GM23338 (cell line): Measurements from ENCODE around the gene KIF19. TPM values are rescaled to one million over a fixed set of nuclear protein-coding genes. Genes with fewer than 3 reads are reported as not detected.

Experiments used
- ATAC-seq: fragments of 200-7000 bp; cut with Tn5 transposase; 3 replicates; pipeline ENCODE4 v1.9.1; 2020
- DNase-seq: peaks from one replicate; pipeline ENCODE4 v3.0.0-alpha.2; 2015; ENCODE audit warnings: low spot score
- H2AFZ ChIP-seq: fragments of 200-600 bp; sonication (generic); 2 replicates; pipeline ENCODE4 v1.8.0; 2016; ENCODE audit warnings: antibody characterized with exemption, mild to moderate bottlenecking, moderate library complexity
- H3F3A ChIP-seq: fragments of 200-600 bp; sonication (generic); replicated peaks from 2 replicates; pipeline ENCODE4 v1.8.0; 2017; ENCODE audit warnings: antibody characterized with exemption, mixed run types, low read depth
- H3K27ac ChIP-seq: fragments of 200-600 bp; sonication (generic); 2 replicates; pipeline ENCODE4 v1.6.1; 2016; ENCODE audit warnings: low read depth
- H3K27me3 ChIP-seq: fragments of 200-600 bp; sonication (generic); 2 replicates; pipeline ENCODE4 v1.8.0; 2016; ENCODE audit warnings: mild to moderate bottlenecking, mixed run types, moderate library complexity; ENCODE audit not compliant: insufficient read depth
- H3K36me3 ChIP-seq: fragments of 200-600 bp; sonication (generic); 2 replicates; pipeline ENCODE4 v1.8.0; 2016; ENCODE audit warnings: mild to moderate bottlenecking; ENCODE audit not compliant: insufficient read depth
- H3K4me1 ChIP-seq: fragments of 200-600 bp; sonication (generic); 2 replicates; pipeline ENCODE4 v1.8.0; 2016; ENCODE audit warnings: mild to moderate bottlenecking, moderate library complexity; ENCODE audit not compliant: insufficient read depth
- H3K4me2 ChIP-seq: fragments of 200-600 bp; sonication (generic); 2 replicates; pipeline ENCODE4 v1.7.1; 2017; ENCODE audit warnings: mixed run types
- H3K4me3 ChIP-seq: fragments of 200-600 bp; sonication (generic); 2 replicates; pipeline ENCODE4 v1.6.1; 2016; ENCODE audit warnings: mixed run types
- H3K79me2 ChIP-seq: fragments of 200-600 bp; sonication (generic); replicated peaks from 2 replicates; pipeline ENCODE4 v1.8.0; 2017; ENCODE audit warnings: mild to moderate bottlenecking; ENCODE audit not compliant: insufficient read depth
- H3K9me2 ChIP-seq: fragments of 200-600 bp; sonication (generic); 2 replicates; pipeline ENCODE4 v1.8.0; 2017; ENCODE audit not compliant: insufficient read depth
- H4K20me1 ChIP-seq: fragments of 200-600 bp; sonication (generic); replicated peaks from 2 replicates; pipeline ENCODE4 v1.8.0; 2017; ENCODE audit warnings: mild to moderate bottlenecking; ENCODE audit not compliant: insufficient read depth
- H3K27ac Mint-ChIP-seq: 2 replicates; pipeline ENCODE4 v1.8.0; 2020; ENCODE audit warnings: inconsistent platforms, mild to moderate bottlenecking, moderate library complexity, mixed read lengths
- H3K27me3 Mint-ChIP-seq: 3 replicates; pipeline ENCODE4 v1.8.0; 2022; ENCODE audit warnings: low read depth, mild to moderate bottlenecking, moderate library complexity, mixed read lengths, inconsistent platforms; ENCODE audit not compliant: insufficient read depth, poor library complexity
- H3K36me3 Mint-ChIP-seq: 3 replicates; pipeline ENCODE4 v1.8.0; 2021; ENCODE audit warnings: low read depth, mild to moderate bottlenecking, inconsistent platforms, moderate library complexity, mixed read lengths
- H3K4me1 Mint-ChIP-seq: 3 replicates; pipeline ENCODE4 v1.8.0; 2020; ENCODE audit warnings: mild to moderate bottlenecking, inconsistent platforms, mixed read lengths
- H3K4me3 Mint-ChIP-seq: 3 replicates; pipeline ENCODE4 v1.8.0; 2021; ENCODE audit warnings: moderate library complexity, mild to moderate bottlenecking, inconsistent platforms, mixed read lengths
- H3K9me3 Mint-ChIP-seq: 3 replicates; pipeline ENCODE4 v1.8.0; 2020; ENCODE audit warnings: moderate library complexity, mild to moderate bottlenecking, inconsistent platforms, mixed read lengths
- CREB1 ChIP-seq: fragments of 250-450 bp; sonication (Bioruptor Pico); IDR thresholded peaks from 2 replicates; pipeline ENCODE4 v1.5.0; 2020; ENCODE audit warnings: low read depth, mild to moderate bottlenecking, moderate library complexity
- EZH2 ChIP-seq: fragments of 200-600 bp; sonication (generic); IDR thresholded peaks from one replicate; pipeline ENCODE4 v1.8.0; 2017; ENCODE audit warnings: antibody characterized with exemption, mild to moderate bottlenecking, low read depth; ENCODE audit not compliant: unreplicated experiment
- EZH2phosphoT487 ChIP-seq: fragments of 200-600 bp; sonication (generic); IDR thresholded peaks from one replicate; pipeline ENCODE4 v1.8.1; 2018; ENCODE audit warnings: antibody characterized with exemption; ENCODE audit not compliant: unreplicated experiment
- JUNB ChIP-seq: IDR thresholded peaks from one replicate; pipeline ENCODE4 v1.6.1; 2016; ENCODE audit warnings: antibody characterized with exemption; ENCODE audit not compliant: unreplicated experiment
- NANOG ChIP-seq: IDR thresholded peaks from 2 replicates; pipeline ENCODE4 v1.6.1; 2016; ENCODE audit warnings: antibody characterized with exemption, borderline replicate concordance
- POLR2AphosphoS5 ChIP-seq: IDR thresholded peaks from 2 replicates; pipeline ENCODE4 v1.6.1; 2016; ENCODE audit warnings: antibody characterized with exemption, low read depth
- STAT1 ChIP-seq: IDR thresholded peaks from one replicate; pipeline ENCODE4 v1.6.1; 2016; ENCODE audit warnings: antibody characterized with exemption; ENCODE audit not compliant: unreplicated experiment
- ZNF114 ChIP-seq: fragments of 250-450 bp; sonication (Bioruptor Pico); IDR thresholded peaks from 2 replicates; pipeline ENCODE4 v1.5.0; 2020; ENCODE audit warnings: mild to moderate bottlenecking, moderate library complexity
- ZNF331 ChIP-seq: fragments of 250-450 bp; sonication (Bioruptor Pico); IDR thresholded peaks from 2 replicates; pipeline ENCODE4 v1.5.0; 2020; ENCODE audit warnings: low read depth, mild to moderate bottlenecking, moderate library complexity
- polyA plus RNA-seq: library from polyadenylated mRNA; unstranded; fragments of >200 nt; fragmentation: Nextera tagmentation; extraction: Ambion mirVana; gene quantifications from 2 replicates; pipeline ENCODE4 v1.2.1, GENCODE V29; 2016
- total RNA-seq: library from RNA; depleted of rRNA; stranded (reverse); fragments of >200 nt; shearing (Covaris generic); gene quantifications from 2 replicates; pipeline ENCODE4 v1.2.3, GENCODE V29; 2014
- TF ChIP-seq, protein P1 (sequence below): IDR thresholded peaks from one replicate; pipeline ENCODE4 v1.6.1; 2018; ENCODE audit warnings: antibody characterized with exemption; ENCODE audit not compliant: unreplicated experiment
- TF ChIP-seq, protein P2 (sequence below), 2 experiments: fragments of 200-600 bp in 1 of 2; sonication (generic) in 1 of 2; conservative IDR thresholded peaks; 2 replicates each; pipeline versions ENCODE4 v1.5.1 to v1.6.1; 2016 to 2017; ENCODE audit warnings: antibody characterized with exemption in 2 of 2, low read depth in 2 of 2, mild to moderate bottlenecking in 2 of 2, moderate library complexity in 1 of 2
- TF ChIP-seq, protein P3 (sequence below): fragments of 250-450 bp; sonication (Bioruptor Pico); IDR thresholded peaks from 2 replicates; pipeline ENCODE4 v1.5.0; 2020; ENCODE audit warnings: mild to moderate bottlenecking, moderate library complexity
- TF ChIP-seq, protein P4 (sequence below): IDR thresholded peaks from 2 replicates; pipeline ENCODE4 v1.6.1; 2016; ENCODE audit warnings: antibody characterized with exemption

The KIF19 gene
- total and polyA plus RNA-seq, 2 experiments from 2014 or later: 0.35 to 0.36 TPM

DNA sequence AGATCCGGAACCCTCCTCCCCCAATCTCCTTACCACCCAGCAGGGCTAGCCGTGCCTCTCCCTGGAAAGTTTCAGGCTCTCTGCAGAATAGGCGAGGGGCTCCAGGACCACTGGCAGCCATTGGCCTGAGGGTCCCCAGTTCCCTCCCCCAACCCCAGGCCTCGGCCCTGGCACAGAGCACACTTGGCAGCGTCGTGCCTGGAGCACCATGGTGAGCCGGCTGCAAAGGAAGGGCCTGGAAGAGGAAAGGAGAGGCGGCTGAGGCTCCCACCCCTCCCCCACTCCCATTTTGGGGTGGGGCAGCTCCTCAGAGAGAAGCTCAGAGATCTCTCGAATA lies 36.0 kb downstream of the KIF19 start:
- no peaks in the 10 kb centered on the region for H3K9me2 ChIP-seq
- no peak for TF ChIP-seq ZNF331 (CRISPR knock-in tag)
- TF ChIP-seq STAT1: no peak
- TF ChIP-seq, protein P1, sequence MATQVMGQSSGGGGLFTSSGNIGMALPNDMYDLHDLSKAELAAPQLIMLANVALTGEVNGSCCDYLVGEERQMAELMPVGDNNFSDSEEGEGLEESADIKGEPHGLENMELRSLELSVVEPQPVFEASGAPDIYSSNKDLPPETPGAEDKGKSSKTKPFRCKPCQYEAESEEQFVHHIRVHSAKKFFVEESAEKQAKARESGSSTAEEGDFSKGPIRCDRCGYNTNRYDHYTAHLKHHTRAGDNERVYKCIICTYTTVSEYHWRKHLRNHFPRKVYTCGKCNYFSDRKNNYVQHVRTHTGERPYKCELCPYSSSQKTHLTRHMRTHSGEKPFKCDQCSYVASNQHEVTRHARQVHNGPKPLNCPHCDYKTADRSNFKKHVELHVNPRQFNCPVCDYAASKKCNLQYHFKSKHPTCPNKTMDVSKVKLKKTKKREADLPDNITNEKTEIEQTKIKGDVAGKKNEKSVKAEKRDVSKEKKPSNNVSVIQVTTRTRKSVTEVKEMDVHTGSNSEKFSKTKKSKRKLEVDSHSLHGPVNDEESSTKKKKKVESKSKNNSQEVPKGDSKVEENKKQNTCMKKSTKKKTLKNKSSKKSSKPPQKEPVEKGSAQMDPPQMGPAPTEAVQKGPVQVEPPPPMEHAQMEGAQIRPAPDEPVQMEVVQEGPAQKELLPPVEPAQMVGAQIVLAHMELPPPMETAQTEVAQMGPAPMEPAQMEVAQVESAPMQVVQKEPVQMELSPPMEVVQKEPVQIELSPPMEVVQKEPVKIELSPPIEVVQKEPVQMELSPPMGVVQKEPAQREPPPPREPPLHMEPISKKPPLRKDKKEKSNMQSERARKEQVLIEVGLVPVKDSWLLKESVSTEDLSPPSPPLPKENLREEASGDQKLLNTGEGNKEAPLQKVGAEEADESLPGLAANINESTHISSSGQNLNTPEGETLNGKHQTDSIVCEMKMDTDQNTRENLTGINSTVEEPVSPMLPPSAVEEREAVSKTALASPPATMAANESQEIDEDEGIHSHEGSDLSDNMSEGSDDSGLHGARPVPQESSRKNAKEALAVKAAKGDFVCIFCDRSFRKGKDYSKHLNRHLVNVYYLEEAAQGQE: no peak
- TF ChIP-seq POLR2AphosphoS5: no peak
- no peak for TF ChIP-seq NANOG
- TF ChIP-seq, protein P2, sequence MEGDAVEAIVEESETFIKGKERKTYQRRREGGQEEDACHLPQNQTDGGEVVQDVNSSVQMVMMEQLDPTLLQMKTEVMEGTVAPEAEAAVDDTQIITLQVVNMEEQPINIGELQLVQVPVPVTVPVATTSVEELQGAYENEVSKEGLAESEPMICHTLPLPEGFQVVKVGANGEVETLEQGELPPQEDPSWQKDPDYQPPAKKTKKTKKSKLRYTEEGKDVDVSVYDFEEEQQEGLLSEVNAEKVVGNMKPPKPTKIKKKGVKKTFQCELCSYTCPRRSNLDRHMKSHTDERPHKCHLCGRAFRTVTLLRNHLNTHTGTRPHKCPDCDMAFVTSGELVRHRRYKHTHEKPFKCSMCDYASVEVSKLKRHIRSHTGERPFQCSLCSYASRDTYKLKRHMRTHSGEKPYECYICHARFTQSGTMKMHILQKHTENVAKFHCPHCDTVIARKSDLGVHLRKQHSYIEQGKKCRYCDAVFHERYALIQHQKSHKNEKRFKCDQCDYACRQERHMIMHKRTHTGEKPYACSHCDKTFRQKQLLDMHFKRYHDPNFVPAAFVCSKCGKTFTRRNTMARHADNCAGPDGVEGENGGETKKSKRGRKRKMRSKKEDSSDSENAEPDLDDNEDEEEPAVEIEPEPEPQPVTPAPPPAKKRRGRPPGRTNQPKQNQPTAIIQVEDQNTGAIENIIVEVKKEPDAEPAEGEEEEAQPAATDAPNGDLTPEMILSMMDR (conservative IDR thresholded peaks at IDR 0.05; ENCODE audit: low read depth in 2 of 2): no peak
- TF ChIP-seq, protein P3, sequence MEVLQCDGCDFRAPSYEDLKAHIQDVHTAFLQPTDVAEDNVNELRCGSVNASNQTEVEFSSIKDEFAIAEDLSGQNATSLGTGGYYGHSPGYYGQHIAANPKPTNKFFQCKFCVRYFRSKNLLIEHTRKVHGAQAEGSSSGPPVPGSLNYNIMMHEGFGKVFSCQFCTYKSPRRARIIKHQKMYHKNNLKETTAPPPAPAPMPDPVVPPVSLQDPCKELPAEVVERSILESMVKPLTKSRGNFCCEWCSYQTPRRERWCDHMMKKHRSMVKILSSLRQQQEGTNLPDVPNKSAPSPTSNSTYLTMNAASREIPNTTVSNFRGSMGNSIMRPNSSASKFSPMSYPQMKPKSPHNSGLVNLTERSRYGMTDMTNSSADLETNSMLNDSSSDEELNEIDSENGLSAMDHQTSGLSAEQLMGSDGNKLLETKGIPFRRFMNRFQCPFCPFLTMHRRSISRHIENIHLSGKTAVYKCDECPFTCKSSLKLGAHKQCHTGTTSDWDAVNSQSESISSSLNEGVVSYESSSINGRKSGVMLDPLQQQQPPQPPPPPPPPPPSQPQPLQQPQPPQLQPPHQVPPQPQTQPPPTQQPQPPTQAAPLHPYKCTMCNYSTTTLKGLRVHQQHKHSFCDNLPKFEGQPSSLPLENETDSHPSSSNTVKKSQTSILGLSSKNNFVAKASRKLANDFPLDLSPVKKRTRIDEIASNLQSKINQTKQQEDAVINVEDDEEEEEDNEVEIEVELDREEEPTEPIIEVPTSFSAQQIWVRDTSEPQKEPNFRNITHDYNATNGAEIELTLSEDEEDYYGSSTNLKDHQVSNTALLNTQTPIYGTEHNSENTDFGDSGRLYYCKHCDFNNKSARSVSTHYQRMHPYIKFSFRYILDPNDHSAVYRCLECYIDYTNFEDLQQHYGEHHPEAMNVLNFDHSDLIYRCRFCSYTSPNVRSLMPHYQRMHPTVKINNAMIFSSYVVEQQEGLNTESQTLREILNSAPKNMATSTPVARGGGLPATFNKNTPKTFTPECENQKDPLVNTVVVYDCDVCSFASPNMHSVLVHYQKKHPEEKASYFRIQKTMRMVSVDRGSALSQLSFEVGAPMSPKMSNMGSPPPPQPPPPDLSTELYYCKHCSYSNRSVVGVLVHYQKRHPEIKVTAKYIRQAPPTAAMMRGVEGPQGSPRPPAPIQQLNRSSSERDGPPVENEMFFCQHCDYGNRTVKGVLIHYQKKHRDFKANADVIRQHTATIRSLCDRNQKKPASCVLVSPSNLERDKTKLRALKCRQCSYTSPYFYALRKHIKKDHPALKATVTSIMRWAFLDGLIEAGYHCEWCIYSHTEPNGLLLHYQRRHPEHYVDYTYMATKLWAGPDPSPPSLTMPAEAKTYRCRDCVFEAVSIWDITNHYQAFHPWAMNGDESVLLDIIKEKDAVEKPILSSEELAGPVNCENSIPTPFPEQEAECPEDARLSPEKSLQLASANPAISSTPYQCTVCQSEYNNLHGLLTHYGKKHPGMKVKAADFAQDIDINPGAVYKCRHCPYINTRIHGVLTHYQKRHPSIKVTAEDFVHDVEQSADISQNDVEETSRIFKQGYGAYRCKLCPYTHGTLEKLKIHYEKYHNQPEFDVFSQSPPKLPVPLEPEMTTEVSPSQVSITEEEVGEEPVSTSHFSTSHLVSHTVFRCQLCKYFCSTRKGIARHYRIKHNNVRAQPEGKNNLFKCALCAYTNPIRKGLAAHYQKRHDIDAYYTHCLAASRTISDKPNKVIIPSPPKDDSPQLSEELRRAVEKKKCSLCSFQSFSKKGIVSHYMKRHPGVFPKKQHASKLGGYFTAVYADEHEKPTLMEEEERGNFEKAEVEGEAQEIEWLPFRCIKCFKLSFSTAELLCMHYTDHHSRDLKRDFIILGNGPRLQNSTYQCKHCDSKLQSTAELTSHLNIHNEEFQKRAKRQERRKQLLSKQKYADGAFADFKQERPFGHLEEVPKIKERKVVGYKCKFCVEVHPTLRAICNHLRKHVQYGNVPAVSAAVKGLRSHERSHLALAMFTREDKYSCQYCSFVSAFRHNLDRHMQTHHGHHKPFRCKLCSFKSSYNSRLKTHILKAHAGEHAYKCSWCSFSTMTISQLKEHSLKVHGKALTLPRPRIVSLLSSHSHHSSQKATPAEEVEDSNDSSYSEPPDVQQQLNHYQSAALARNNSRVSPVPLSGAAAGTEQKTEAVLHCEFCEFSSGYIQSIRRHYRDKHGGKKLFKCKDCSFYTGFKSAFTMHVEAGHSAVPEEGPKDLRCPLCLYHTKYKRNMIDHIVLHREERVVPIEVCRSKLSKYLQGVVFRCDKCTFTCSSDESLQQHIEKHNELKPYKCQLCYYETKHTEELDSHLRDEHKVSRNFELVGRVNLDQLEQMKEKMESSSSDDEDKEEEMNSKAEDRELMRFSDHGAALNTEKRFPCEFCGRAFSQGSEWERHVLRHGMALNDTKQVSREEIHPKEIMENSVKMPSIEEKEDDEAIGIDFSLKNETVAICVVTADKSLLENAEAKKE: no peak
- TF ChIP-seq, protein P4, sequence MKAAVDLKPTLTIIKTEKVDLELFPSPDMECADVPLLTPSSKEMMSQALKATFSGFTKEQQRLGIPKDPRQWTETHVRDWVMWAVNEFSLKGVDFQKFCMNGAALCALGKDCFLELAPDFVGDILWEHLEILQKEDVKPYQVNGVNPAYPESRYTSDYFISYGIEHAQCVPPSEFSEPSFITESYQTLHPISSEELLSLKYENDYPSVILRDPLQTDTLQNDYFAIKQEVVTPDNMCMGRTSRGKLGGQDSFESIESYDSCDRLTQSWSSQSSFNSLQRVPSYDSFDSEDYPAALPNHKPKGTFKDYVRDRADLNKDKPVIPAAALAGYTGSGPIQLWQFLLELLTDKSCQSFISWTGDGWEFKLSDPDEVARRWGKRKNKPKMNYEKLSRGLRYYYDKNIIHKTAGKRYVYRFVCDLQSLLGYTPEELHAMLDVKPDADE: no peak
- TF ChIP-seq JUNB: no peak
- TF ChIP-seq EZH2: no peak
- no peak for TF ChIP-seq ZNF114 (CRISPR knock-in tag)
- no peak for TF ChIP-seq CREB1 (CRISPR knock-in tag)
- no peak for TF ChIP-seq EZH2phosphoT487
- no peaks in the 10 kb centered on the region for H3F3A ChIP-seq
- peaks cover 14% of the 10 kb centered on the region for H3K4me1 ChIP-seq
- H3K27me3 ChIP-seq: peaks cover 12% of the 10 kb centered on the region
- H3K27ac ChIP-seq: no peak overlapping the region
- Mint-ChIP-seq H3K4me1 (peaks cover 35% of the 10 kb centered on the region), H3K27ac (peak overlapping the region; percentile 84; the same call in 1 of the 2 replicates), H3K27me3 (peaks cover 22% of the 10 kb centered on the region), H3K36me3 (peaks cover 6% of the 10 kb centered on the region; the same call in 2 of the 3 replicates), H3K9me3 (no peaks in the 10 kb centered on the region), H3K4me3 (peak overlapping the region; percentile 72)
- H3K79me2 ChIP-seq: no peaks in the 10 kb centered on the region
- peak overlapping the region; percentile 78 for H3K4me2 ChIP-seq
- H3K36me3 ChIP-seq: no peaks in the 10 kb centered on the region
- ATAC-seq: peak; percentile 20
- H2AFZ ChIP-seq: peak overlapping the region; percentile 87; the same call in 1 of the 2 replicates
- H4K20me1 ChIP-seq: no peaks in the 10 kb centered on the region
- DNase-seq: no peak
- H3K4me3 ChIP-seq: peak overlapping the region; percentile 51
